BJ (cell line): ENCODE measurements around the gene DALRD3. TPM values are rescaled to one million over a fixed set of nuclear protein-coding genes. Genes with fewer than 3 reads are reported as not detected.
A peak's percentile ranks its signal among the peaks of the same experiment; 100 is the strongest.

Source experiments
- CTCF ChIA-PET: fragments of 350-600 bp; formaldehyde crosslinking; extraction: SDS; loops from one replicate; lab custom pipeline; 2021; ENCODE audit warnings: antibody characterized with exemption, inconsistent platforms; lab: Yijun Ruan, JAX
- POLR2A ChIA-PET: fragments of 300-600 bp; sonication (Branson Sonifier 250); formaldehyde crosslinking; extraction: SDS; loops from one replicate; lab custom pipeline; 2021; ENCODE audit warnings: antibody characterized with exemption; lab: Charles Lee
- DNase-seq: peaks from one replicate; pipeline ENCODE4 v3.0.0-alpha.2; 2011; ENCODE audit warnings: low read depth
- H3K27me3 ChIP-seq: 2 replicates; pipeline ENCODE4 v1.6.0; 2011; ENCODE audit warnings: low read length; ENCODE audit not compliant: control insufficient read depth, insufficient read depth
- H3K36me3 ChIP-seq: 2 replicates; pipeline ENCODE4 v1.5.1; 2011; ENCODE audit warnings: low read length; ENCODE audit not compliant: control insufficient read depth, insufficient read depth
- H3K4me3 ChIP-seq: 2 replicates; pipeline ENCODE4 v1.5.1; 2011; ENCODE audit warnings: low read depth, mild to moderate bottlenecking, control low read depth, low read length
- polyA minus RNA-seq: library from RNA; depleted of rRNA, polyadenylated mRNA; stranded (reverse); fragments of >200 nt; gene quantifications from 2 replicates; pipeline ENCODE4 v1.2.3, GENCODE V29; 2011; rRNA and poly(A)+ RNA removed
- polyA plus RNA-seq: library from polyadenylated mRNA; depleted of rRNA; stranded (reverse); fragments of >200 nt; gene quantifications from 2 replicates; pipeline ENCODE4 v1.2.3, GENCODE V29; 2011; rRNA removed
- TF ChIP-seq, protein P1 (sequence below): IDR thresholded peaks from 2 replicates; pipeline ENCODE4 v1.5.1; 2011; ENCODE audit warnings: low read depth, mild to moderate bottlenecking, control low read depth, inconsistent platforms, low read length, moderate library complexity; ENCODE audit not compliant: insufficient read depth

Gene DALRD3, protein sequence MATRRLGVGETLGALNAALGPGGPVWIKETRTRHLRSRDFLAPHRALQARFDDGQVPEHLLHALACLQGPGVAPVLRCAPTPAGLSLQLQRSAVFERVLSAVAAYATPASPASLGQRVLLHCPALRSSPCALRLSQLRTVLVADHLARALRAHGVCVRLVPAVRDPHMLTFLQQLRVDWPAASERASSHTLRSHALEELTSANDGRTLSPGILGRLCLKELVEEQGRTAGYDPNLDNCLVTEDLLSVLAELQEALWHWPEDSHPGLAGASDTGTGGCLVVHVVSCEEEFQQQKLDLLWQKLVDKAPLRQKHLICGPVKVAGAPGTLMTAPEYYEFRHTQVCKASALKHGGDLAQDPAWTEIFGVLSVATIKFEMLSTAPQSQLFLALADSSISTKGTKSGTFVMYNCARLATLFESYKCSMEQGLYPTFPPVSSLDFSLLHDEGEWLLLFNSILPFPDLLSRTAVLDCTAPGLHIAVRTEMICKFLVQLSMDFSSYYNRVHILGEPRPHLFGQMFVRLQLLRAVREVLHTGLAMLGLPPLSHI
- polyA plus RNA-seq (46.8 and 59.6 TPM in 2 replicates), polyA minus RNA-seq (35.6 and 56.9 TPM in 2 replicates)

- ChIA-PET POLR2A (interaction anchor here (0.8 to 1.4 kb wide), 2 partner anchors 10 to 28 kb away, joined by 3 read pairs; partner anchors contain the start of gene P4HTM), CTCF (interaction anchor here (0.5 to 6.6 kb wide), 5 partner anchors 8 to 69 kb away, joined by 3 to 60 read pairs (median 4); partner anchors contain the start of genes P4HTM and WDR6)
- no peaks in the 10 kb centered on the region for H3K27me3 ChIP-seq
- H3K4me3 ChIP-seq = peak within 1 kb of the TSS; percentile 70
- no peak for DNase-seq
- TF ChIP-seq, protein P1, sequence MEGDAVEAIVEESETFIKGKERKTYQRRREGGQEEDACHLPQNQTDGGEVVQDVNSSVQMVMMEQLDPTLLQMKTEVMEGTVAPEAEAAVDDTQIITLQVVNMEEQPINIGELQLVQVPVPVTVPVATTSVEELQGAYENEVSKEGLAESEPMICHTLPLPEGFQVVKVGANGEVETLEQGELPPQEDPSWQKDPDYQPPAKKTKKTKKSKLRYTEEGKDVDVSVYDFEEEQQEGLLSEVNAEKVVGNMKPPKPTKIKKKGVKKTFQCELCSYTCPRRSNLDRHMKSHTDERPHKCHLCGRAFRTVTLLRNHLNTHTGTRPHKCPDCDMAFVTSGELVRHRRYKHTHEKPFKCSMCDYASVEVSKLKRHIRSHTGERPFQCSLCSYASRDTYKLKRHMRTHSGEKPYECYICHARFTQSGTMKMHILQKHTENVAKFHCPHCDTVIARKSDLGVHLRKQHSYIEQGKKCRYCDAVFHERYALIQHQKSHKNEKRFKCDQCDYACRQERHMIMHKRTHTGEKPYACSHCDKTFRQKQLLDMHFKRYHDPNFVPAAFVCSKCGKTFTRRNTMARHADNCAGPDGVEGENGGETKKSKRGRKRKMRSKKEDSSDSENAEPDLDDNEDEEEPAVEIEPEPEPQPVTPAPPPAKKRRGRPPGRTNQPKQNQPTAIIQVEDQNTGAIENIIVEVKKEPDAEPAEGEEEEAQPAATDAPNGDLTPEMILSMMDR = no peak
- peaks cover 26% of the 10 kb centered on the region for H3K36me3 ChIP-seq
Measured at GRCh38 chr3:49017971-49018706, at the start of gene DALRD3. TSS of gene DALRD3 (minus strand) at chr3:49018580. CDS start at chr3:49018564, 16 bp downstream.

GRCh38 chr3:49058011-49058410 lies 39.6 kb upstream of the DALRD3 start:
- ChIA-PET CTCF (no interaction called here), POLR2A (no interaction called here)
- no peak for DNase-seq
- H3K36me3 ChIP-seq = peaks cover 19% of the 10 kb centered on the region
- TF ChIP-seq, protein P1 = no peak
- no peak overlapping the region for H3K4me3 ChIP-seq
- no peaks in the 10 kb centered on the region for H3K27me3 ChIP-seq

DNA sequence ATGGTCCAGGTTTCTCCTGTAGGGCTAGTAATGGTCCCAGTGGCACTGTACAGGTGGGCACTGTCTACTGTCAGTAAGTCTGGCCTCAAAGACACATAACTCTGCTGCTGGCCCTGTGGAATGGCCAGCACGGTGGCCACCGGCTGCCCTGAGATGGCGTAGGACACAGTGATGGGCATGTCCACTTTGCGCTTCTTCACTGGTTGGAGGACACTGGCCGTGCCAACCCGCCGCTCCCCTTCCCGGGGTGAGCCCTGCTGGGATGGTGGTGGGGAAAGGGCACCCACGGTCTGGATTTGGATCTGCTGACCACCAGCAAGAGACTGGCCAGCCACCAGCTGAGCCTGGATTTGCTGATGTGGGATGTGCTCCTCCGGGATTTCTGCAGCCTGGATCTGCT lies 38.9 kb upstream of the DALRD3 start:
- Histone ChIP-seq H3K27me3 (no peaks in the 10 kb centered on the region), H3K4me3 (no peak overlapping the region), H3K36me3 (peaks cover 19% of the 10 kb centered on the region)
- no peak for DNase-seq
- CTCF ChIA-PET = no interaction called here
- TF ChIP-seq, protein P1 = no peak
- POLR2A ChIA-PET = no interaction called here

DNA sequence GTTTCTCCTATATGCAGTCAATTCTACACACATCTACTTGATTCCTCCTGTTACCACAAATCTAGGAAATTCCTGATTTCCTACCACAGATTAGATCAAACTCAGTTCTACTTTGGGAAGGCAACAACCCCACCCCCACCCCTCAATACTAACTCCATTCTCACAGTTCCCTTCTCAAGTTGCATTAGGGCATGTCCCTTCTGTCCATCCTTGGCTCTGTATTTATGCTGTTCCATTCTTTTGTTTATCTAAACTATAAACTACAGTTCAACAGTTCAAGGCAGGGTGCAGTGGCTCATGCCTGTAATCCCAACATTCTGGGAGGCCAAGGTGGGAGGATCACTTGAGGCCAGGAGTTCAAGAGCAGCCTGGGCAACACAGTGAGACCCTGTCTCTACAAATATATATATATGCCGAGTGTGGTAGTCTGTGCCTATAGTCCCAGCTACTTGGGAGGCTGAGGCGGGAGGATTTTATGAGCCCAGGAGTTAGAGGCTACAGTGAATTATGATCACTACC lies 36.0 kb upstream of the DALRD3 start:
- CTCF ChIA-PET = no interaction called here
- Histone ChIP-seq H3K4me3 (no peak overlapping the region), H3K36me3 (peaks cover 21% of the 10 kb centered on the region), H3K27me3 (no peaks in the 10 kb centered on the region)
- TF ChIP-seq, protein P1 = no peak
- no peak for DNase-seq
- POLR2A ChIA-PET = no interaction called here
